Activated CD4-positive, CD25-positive, alpha-beta regulatory T cell (primary cell): Measurements from ENCODE around the gene BTRC.
"Not testable (repeated sequence)": the region's sequence is repeated elsewhere in the genome, so short reads cannot be mapped to it uniquely, and the experiment has no call there.

Source experiments
- DNase-seq, 4 experiments: peaks; one replicate each; lab custom pipeline; 2025; lab: John Stamatoyannopoulos, UW

BTRC gene

DNA sequence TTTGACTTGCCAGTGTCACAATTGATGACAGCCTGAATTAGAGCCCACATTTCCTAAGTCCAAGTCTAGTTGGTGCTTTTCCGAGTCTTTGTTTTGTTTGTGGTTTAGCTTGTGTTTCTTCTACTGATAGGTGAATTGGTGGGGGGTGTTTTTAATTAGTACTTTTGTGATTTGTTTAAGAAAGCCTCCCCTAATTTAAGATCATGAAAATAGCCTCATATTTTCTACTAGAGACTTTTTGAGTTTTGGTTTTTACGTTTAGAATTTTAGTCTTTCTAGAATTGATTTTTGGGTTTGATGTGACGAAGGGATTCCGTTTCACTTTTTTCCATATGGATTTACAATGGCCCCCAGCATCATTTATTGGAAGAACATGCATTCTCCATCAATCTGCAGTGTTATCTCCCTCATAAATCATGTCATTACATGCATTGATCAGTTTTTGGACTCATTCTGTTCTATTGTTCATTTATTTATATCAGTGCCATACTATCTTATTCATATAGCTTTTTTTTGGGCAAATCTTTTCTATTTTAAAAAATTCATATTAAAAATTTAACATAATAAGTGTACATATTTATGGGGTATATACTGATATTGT lies 32.8 kb downstream of the BTRC start:
- no peak for DNase-seq

GRCh38 chr10:101388676-101389276 lies 34.8 kb downstream of the BTRC start:
- DNase-seq: no peak

GRCh38 chr10:101389532-101389931 lies 35.6 kb downstream of the BTRC start:
- not testable (repeated sequence) for DNase-seq

DNA sequence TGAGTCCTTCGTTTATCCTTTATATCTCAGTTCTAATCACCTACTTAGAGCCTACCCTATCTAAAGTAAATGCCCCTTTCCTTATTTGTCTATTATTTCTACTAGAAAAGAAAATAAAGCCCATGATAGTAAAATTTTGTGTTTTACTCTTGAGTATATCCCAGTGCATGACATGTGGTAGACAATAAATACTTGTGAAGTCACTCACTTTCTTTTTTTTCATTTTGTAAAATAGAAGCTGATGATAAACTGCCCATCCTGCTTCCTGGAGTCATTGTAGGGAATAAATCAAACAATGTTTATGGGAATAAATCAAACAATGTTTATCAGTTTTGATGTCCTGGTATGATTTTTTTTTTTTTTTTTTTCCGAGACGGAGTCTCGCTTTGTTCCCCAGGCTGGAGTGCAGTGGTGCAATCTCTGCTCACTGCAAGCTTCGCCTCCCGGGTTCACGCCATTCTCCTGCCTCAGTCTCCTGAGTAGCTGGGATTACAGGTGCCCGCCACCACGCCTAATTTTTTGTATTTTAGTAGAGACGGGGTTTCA lies 36.1 kb downstream of the BTRC start:
- DNase-seq: no peak

GRCh38 chr10:101393378-101393777 lies 39.4 kb downstream of the BTRC start:
- no peak for DNase-seq

DNA sequence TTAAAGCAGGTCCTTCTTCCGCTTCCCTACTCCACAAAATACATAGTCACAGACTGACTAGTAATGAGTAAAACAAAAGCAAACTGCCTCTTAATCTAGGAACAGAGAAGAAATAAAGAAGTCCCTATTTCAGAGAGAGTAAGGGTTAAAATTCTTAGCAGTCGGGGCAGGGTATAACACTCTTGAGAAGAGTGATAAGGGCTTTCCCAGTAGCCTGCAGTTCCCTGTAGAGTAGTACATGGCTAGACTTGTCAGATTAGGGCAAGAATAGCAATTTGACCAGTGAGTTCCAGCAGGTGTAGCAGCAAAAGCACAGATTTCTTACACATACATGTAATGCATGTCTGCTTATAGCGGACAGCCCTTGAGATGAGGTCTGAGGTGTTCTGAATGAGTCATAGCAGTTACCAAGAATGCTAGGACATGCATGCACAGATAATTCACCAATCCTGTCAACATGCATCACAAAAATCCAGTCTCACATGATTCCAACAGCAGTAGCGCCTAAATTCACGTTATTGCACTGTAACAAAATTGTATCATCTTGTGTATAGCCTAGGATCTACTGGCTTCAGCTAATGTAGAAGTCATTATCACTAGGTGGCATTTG lies 40.7 kb downstream of the BTRC start:
- no peak for DNase-seq

DNA sequence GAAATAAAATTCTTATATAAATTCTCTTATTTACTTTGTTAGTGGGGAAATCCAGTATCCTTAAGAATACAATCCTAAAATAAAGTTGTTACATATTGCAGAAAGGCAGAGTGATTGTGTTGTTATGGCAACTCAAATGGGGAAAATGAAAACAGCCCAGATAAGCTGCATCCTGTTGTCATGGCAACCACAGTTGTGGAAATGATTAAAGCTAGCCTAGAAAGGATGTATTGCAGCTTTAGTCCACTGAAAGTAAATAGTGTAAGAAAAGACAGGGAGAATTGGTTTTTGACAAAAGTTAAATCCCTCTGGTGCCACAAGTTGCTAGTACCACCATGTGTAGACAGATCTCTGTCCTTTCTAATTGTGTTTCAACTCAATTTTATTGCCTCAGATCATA lies 43.2 kb downstream of the BTRC start:
- no peak for DNase-seq

GRCh38 chr10:101400585-101400984 lies 46.6 kb downstream of the BTRC start:
- DNase-seq: no peak

- no peak for DNase-seq
These were observed 48.7 kb downstream of the BTRC start for GRCh38 chr10:101402711-101403110.

DNA sequence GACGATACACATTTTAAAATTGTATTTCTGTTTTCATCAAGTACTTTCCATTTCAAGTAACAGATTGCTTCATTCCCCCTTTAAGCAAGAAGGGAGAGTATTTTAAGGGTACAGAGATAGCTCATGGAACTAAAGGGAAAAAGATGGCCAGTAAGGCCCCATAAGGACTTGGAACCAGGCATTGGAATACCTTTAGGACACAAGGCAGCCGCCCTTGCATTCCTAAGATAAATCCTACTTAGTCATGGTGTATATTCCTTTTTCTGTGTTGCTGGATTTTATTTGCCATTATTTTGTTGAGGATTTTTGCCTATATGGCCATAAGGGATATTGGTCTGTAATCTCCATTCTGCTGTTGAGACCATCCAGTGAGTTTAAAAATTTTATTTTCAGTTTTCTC lies 49.2 kb downstream of the BTRC start:
- no peak for DNase-seq

DNA sequence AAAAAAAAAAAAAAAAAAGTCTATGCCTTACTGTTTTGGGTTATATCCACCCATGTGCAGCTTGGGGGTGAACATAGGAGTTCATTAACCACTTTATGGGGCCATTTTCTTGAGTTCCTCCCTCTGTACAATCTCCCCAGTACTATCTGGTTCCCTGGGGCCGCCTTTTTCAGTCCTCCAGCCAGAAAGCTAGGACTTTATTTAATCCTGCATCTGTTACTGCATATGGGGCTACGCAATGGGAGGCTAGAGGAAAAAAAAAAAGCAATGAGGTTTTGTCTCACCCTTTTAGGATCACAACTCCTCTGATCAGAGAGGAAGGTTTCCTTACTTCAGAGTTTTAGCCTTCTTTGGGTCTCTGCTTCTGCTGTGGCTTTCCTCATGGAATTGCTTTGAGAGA lies 51.0 kb downstream of the BTRC start:
- no peak for DNase-seq

DNA sequence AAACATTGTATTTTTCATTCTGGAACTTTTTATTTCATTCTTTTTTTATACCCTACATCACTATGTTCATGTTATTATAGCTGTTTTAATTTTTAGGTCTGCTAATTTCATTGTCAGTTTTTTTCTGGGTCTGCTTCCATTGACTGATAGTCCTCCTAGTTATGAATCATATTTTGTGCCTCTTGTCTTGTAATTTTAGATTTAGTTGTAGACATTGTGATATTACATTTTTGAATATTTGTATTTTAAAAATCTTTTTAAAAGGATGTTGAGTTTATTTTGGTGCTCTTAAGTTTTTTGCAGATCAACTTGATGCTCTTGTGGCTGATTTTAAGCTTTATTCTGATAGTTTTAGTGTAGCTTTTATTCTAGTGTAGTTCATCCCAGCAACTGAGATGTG lies 57.6 kb downstream of the BTRC start:
- DNase-seq: no peak

- DNase-seq: no peak
These were observed 60.1 kb downstream of the BTRC start for GRCh38 chr10:101414034-101414433.

DNA sequence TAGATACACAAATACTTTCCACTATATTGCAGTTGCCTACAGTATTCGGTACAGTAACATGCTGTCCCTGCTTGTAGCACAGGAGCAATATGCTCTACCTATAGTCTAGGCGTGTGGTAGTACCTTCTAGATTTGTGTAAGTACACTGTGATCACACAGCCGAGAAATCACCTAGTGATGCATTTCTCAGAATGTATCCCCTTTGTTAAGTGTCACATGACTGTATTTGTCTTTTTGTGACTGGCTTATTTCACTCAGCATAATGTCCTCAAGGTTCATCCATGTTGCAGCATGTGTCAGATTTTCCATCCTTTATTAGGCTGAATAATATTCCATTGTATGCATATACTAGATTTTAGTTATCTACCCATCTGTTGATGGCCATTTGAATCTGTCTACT lies 61.9 kb downstream of the BTRC start:
- DNase-seq: no peak

DNA sequence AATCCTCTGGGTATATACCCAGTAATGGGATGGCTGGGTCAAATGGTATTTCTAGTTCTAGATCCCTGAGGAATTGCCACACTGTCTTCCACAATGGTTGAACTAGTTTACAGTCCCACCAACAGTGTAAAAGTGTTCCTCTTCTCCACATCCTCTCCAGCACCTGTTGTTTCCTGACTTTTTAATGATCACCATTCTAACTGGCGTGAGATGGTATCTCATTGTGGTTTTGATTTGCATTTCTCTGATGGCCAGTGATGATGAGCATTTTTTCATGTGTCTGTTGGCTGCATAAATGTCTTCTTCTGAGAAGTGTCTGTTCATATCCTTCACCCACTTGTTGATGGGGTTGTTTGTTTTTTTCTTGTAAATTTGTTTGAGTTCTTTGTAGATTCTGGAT lies 68.0 kb downstream of the BTRC start:
- not testable (repeated sequence) for DNase-seq

- DNase-seq: no peak
These were observed 71.6 kb downstream of the BTRC start for GRCh38 chr10:101425535-101425934.

GRCh38 chr10:101428036-101428435 lies 74.1 kb downstream of the BTRC start:
- DNase-seq: no peak

- DNase-seq: no peak
These were observed 75.5 kb downstream of the BTRC start for GRCh38 chr10:101429423-101429822.

GRCh38 chr10:101436302-101436701 lies 82.3 kb downstream of the BTRC start:
- DNase-seq: no peak

DNA sequence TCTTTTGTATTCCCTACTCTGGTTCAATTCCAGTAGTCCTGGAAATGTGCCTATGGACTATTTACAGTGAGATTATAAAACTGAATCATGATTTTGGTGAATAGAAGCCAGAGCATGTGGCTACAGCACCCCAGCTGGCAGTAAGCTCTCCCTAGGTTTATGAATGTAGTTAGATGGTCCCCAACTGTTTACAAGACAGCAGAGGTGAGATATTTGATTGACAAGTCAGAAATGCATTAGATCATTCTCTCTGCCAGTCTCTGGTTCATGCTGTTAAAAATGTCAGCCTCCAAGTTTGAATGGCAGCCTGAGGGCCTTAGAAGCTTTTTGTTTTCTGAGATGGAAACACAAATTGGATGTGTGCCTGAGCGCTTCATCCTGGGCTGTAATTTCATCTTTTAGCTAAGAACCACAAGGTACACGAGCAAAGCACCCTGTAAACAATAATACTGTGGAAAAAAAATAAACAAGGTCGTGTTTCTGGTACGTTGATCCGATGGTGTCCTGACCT lies 85.0 kb downstream of the BTRC start:
- no peak for DNase-seq

DNA sequence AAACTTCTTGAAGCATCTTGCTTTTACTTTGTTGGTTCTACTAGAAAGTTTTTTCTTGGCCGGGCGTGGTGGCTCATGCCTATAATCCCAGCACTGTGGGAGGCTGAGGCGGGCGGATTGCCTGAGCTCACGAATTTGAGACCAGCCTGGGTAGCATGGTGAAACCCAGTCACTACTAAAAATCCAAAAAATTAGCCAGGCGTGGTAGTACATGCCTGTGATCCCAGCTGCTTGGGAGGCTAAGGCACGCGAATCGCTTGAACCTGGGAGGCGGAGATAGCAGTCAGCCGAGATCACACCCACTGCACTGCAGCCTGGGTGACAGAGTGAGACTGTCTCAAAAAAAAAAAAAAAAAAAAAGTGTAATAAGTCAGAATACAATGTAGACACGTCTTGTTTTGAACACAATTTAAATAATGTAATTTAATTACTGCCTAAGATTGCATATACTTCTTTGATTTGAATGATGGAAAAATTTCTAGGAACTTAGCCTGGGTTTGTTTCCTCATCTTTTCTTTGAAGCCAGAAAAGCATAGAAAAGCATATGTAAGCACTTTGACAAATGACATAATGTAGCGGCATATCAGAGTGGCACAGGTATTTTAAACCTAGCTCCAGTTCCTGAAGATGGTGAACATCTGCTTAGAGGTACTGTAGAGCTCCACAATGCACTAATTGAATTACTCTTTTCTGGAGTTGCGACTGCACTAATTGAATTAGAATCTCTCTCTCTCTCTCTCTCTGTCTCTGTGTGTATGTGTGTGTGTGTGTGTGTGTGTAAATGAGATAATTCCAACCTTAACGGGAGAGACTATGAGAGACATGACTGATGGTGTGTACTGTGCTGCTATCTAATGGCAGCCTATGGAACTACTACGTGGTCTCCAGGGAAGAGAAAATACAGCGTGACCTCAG lies 87.8 kb downstream of the BTRC start:
- no peak for DNase-seq

DNA sequence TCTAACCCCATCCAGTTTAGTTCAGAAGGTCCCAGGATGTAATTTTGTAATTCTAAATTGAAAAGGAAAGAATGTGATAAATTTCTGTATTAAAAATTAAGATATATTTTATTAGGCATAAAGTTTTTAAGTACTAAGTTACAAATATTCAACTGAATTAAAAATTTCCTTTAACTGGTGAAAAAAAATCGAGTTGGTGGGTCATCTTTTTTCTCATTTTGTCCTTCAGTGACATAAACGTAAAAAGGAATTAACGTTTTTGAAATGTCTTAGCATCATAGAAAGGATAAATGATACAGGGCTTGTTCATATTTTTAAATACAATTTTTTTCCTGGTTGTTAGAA lies 88.5 kb downstream of the BTRC start:
- no peak for DNase-seq
